Thyroid gland (tissue), 4 donors: Measurements from ENCODE around the gene GAS2. TPM values are rescaled to one million over a fixed set of nuclear protein-coding genes. Genes with fewer than 3 reads are reported as not detected.

ENCODE experiments used
- DNase-seq, 2 donors: peaks; one replicate each; pipeline ENCODE4 v3.0.0-alpha.2; 2019
- H3K27ac ChIP-seq, 3 donors: fragments of 200-600 bp; sonication (generic); 1 replicate in 2 of 3; 2 replicates in 1 of 3; pipeline ENCODE4 v1.5.1; 2016 to 2019; ENCODE audit warnings: mild to moderate bottlenecking in 1 of 3, moderate library complexity in 1 of 3
- H3K27me3 ChIP-seq: fragments of 200-600 bp; sonication (generic); one replicate; pipeline ENCODE4 v1.5.1; 2019
- H3K36me3 ChIP-seq, 2 donors: fragments of 200-600 bp; sonication (generic); one replicate each; pipeline ENCODE4 v1.5.1; 2016 to 2019
- H3K4me1 ChIP-seq, 2 donors: fragments of 200-600 bp; sonication (generic); one replicate each; pipeline ENCODE4 v1.5.1; 2017 to 2019
- H3K4me3 ChIP-seq, 3 donors: fragments of 200-600 bp; sonication (generic); replicated peaks in 1 of 3; 1 replicate in 2 of 3; 2 replicates in 1 of 3; pipeline ENCODE4 v1.5.1; 2016; ENCODE audit warnings: mild to moderate bottlenecking in 1 of 3
- H3K9me3 ChIP-seq: fragments of 200-600 bp; sonication (generic); one replicate; pipeline ENCODE4 v1.5.1; 2017
- POLR2A ChIP-seq, 2 donors: fragments of 450-650 bp; IDR thresholded peaks; one replicate each; pipeline ENCODE4 v1.6.1; 2017; ENCODE audit warnings: antibody characterized with exemption in 2 of 2, mild to moderate bottlenecking in 2 of 2, moderate library complexity in 1 of 2
- WGBS, 2 donors: methylation state at CpG; one replicate each; pipeline ENCODE4 v1.1.5; 2017; 5-methylcytosine and 5-hydroxymethylcytosine counted together
- intact Hi-C: fragments of 100-400 bp; cut with DNase I; formaldehyde crosslinking; loops from one replicate; pipeline ENCODE4 v1.15.1; 2023
- total RNA-seq, 4 donors: library from RNA; depleted of rRNA; stranded (reverse); fragments of >200 nt; gene quantifications; one replicate each; pipeline ENCODE4 v1.2.3, GENCODE V29; 2016
- TF ChIP-seq, protein P1 (sequence below), 6 experiments: fragments of 200-600 bp in 3 of 6; fragments of 450-650 bp in 3 of 6; sonication (generic) in 3 of 6; IDR thresholded peaks; one replicate each; pipeline ENCODE4 v1.5.1; 2016 to 2019; ENCODE audit warnings: antibody characterized with exemption in 6 of 6, mild to moderate bottlenecking in 2 of 6, inconsistent platforms in 1 of 6, moderate library complexity in 1 of 6

Gene GAS2
- total RNA-seq, 4 donors from 2014 or later: 2.3 to 10.2 (median 4.9) TPM; not detected in 1

DNA sequence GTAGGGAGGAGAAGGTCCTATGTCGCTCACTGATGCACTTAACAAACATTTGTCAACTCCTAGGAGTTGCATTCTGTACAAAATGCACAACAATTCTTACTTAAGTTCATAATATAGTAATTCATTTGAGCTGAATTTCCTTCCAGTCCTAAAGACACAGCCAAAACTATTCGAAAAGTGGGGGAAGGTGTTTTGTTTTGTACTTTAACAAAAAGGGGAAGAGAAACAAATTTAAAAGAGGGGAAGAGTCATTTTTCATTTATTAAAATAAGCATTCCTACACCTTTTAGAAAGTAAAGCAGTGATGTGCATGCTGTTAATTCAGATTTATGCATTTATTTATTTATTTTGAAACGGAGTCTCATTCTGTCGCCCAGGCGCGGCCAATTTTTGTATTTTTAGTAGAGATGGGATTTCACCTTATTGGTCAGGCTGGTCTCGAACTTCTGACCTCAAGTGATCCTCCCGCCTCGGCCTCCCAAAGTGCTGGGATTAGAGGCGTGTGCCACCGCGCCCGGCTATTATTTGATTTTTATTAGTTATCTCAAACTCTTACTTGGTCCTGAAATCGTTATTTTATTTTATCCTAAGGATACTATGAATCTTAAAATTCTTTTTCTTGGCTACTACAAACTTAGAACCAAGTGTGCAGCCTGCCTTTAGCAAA is 39.7 kb upstream of the GAS2 start:
- 95% methylated on average over 14 of the region's 14 CpGs for WGBS, 2 donors
- intact Hi-C loops: loop anchor here (10.0 kb wide), 1 partner anchor 198 kb away; the partner anchor contains the start of gene SVIP
- H3K4me1 ChIP-seq: peaks cover 10 to 15% of the 10 kb centered on the region in 2 donors

DNA sequence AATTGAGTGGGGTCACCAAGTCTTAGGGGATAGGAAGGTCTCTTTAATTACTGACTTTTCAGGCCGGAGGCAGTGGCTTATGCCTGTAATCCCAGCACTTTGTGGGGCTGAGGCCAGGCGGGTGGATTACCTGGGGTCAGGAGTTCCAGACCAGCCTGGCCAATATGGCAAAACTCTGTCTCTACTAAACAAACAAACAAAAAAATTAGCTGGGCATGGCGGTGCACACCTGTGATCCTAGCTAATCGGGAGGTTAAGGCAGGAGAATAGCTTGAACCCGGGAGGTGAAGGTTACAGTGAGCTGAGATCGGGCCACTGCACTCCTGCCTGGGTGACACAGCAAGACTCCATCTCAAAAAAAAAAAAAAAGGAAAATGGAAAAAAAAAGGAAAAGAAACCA is 39.0 kb upstream of the GAS2 start:
- no peak for DNase-seq
- Histone ChIP-seq H3K4me1 (peaks cover 10 to 15% of the 10 kb centered on the region in 2 donors), H3K27ac (no peak overlapping the region), H3K9me3 (no peaks in the 10 kb centered on the region), H3K4me3 (no peak overlapping the region), H3K27me3 (no peaks in the 10 kb centered on the region), H3K36me3 (no peaks in the 10 kb centered on the region)
- intact Hi-C loops: loop anchor here (10.0 kb wide), 1 partner anchor 197 kb away; the partner anchor contains the start of gene SVIP
- WGBS, 2 donors: 97 to 98% methylated on average over 6 of the region's 6 CpGs
- TF ChIP-seq, protein P1, sequence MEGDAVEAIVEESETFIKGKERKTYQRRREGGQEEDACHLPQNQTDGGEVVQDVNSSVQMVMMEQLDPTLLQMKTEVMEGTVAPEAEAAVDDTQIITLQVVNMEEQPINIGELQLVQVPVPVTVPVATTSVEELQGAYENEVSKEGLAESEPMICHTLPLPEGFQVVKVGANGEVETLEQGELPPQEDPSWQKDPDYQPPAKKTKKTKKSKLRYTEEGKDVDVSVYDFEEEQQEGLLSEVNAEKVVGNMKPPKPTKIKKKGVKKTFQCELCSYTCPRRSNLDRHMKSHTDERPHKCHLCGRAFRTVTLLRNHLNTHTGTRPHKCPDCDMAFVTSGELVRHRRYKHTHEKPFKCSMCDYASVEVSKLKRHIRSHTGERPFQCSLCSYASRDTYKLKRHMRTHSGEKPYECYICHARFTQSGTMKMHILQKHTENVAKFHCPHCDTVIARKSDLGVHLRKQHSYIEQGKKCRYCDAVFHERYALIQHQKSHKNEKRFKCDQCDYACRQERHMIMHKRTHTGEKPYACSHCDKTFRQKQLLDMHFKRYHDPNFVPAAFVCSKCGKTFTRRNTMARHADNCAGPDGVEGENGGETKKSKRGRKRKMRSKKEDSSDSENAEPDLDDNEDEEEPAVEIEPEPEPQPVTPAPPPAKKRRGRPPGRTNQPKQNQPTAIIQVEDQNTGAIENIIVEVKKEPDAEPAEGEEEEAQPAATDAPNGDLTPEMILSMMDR (IDR thresholded peaks at IDR 0.05): no peak
- no peak for TF ChIP-seq POLR2A (IDR thresholded peaks at IDR 0.05)

More for the DNA sequence above, 39.7 kb upstream of the GAS2 start:
- H3K27me3 ChIP-seq: no peaks in the 10 kb centered on the region
- no peak overlapping the region for H3K4me3 ChIP-seq
- TF ChIP-seq POLR2A (IDR thresholded peaks at IDR 0.05): no peak
- TF ChIP-seq, protein P1 (IDR thresholded peaks at IDR 0.05): no peak
- no peak for DNase-seq
- H3K27ac ChIP-seq: no peak overlapping the region
- H3K36me3 ChIP-seq: no peaks in the 10 kb centered on the region
- no peaks in the 10 kb centered on the region for H3K9me3 ChIP-seq

- DNase-seq: no peak
- Histone ChIP-seq H3K36me3 (no peaks in the 10 kb centered on the region), H3K27ac (no peak overlapping the region)
These were observed 33.0 kb upstream of the GAS2 start for GRCh38 chr11:22633354-22633902.

DNA sequence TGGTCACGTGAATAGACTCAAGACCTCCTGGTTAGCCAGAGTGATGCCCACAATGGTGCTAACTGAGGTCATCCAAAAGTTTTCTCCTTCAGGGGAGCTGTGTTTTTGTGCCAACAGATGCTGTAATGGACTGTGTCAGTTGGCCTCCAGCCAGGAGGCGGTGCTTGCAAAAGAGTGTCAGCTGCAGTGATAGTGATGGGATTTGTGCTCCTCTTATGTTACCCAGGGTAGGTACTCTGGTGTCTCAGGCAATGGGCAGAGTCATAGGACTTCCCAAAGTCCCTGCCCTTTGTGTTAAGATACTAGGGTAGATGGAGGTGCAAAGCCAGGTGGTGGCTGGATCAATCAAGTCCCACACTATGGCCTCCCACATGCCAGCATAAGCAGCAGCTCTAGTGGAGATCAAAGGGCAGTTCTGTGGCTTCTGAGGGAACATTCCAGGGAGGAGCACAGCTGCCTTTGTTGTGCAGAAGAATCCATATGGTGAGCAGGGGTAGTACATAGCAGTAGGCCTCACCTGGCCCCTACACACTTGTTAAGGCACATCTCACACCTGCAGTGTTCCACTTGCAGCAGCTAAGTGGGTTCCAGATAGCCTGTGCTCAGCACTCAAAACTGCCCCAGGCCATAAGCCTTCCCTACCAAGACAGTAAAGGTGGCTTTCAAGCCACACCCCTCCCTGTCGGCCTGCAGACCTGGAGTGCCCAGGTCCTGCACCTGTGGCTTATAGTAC is 31.3 kb upstream of the GAS2 start:
- Histone ChIP-seq H3K4me1 (no peaks in the 10 kb centered on the region), H3K36me3 (no peaks in the 10 kb centered on the region), H3K27me3 (no peaks in the 10 kb centered on the region), H3K9me3 (no peaks in the 10 kb centered on the region), H3K27ac (no peak overlapping the region), H3K4me3 (no peak overlapping the region)
- intact Hi-C loops: no loop called here
- peak in 1 of 2 donors; percentile 7 for DNase-seq
- TF ChIP-seq, protein P1 (IDR thresholded peaks at IDR 0.05): no peak
- TF ChIP-seq POLR2A (IDR thresholded peaks at IDR 0.05): no peak
- 78 to 86% methylated on average over 3 of the region's 3 CpGs for WGBS, 2 donors

More at GRCh38 chr11:22633354-22633902, 33.0 kb upstream of the GAS2 start:
- no peaks in the 10 kb centered on the region for H3K9me3 ChIP-seq
- no peaks in the 10 kb centered on the region for H3K4me1 ChIP-seq
- no peak for TF ChIP-seq POLR2A (IDR thresholded peaks at IDR 0.05)
- TF ChIP-seq, protein P1 (IDR thresholded peaks at IDR 0.05): no peak
- no peak overlapping the region for H3K4me3 ChIP-seq
- H3K27me3 ChIP-seq: no peaks in the 10 kb centered on the region
- intact Hi-C loops: no loop called here

DNA sequence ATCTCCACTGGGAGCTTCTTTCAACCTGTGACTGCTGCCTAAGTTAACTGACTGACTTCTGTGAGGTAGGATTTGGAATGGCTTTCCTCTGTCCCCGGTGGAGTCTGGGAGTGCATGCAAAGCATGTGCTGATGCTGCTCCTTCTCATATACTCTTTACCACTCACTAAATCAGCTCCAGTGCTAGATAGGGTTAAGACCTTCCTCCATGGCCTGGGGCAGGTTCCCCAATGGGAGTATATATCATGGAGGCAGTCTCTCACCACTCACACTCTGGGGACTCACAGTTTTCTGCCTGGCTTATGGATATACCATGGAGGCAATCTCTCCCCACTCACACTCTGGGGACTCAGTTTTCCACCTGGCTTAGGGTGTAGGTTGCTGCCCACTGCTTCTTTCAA is 30.7 kb upstream of the GAS2 start:
- intact Hi-C loops: no loop called here
- Histone ChIP-seq H3K9me3 (no peaks in the 10 kb centered on the region), H3K27ac (no peak overlapping the region), H3K4me3 (no peak overlapping the region), H3K36me3 (no peaks in the 10 kb centered on the region), H3K27me3 (no peaks in the 10 kb centered on the region), H3K4me1 (no peaks in the 10 kb centered on the region)
- WGBS, 2 donors: 0% methylated on average over 1 of the region's 1 CpG
- no peak for TF ChIP-seq POLR2A (IDR thresholded peaks at IDR 0.05)
- TF ChIP-seq, protein P1 (IDR thresholded peaks at IDR 0.05): no peak
- DNase-seq: no peak
